Measurements from ENCODE around the gene AFF1.
A peak's percentile ranks its signal among the peaks of the same experiment; 100 is the strongest.
"Not testable (repeated sequence)": the region's sequence is repeated elsewhere in the genome, so short reads cannot be mapped to it uniquely, and the experiment has no call there.

Gene AFF1

GRCh38 chr4:87118826-87119225 lies 184.0 kb downstream of the AFF1 start:
- no peak for DNase-seq

- no peak for DNase-seq
Observed at GRCh38 chr4:87120010-87120409, 185.2 kb downstream of the AFF1 start.

- DNase-seq, result no peak
Observed at GRCh38 chr4:87120411-87121162, 185.8 kb downstream of the AFF1 start.

- no peak for DNase-seq
Observed at GRCh38 chr4:87121341-87122065, 186.7 kb downstream of the AFF1 start.

- peak; percentile 74 for DNase-seq
Observed at GRCh38 chr4:87122252-87122651, 187.4 kb downstream of the AFF1 start.

DNA sequence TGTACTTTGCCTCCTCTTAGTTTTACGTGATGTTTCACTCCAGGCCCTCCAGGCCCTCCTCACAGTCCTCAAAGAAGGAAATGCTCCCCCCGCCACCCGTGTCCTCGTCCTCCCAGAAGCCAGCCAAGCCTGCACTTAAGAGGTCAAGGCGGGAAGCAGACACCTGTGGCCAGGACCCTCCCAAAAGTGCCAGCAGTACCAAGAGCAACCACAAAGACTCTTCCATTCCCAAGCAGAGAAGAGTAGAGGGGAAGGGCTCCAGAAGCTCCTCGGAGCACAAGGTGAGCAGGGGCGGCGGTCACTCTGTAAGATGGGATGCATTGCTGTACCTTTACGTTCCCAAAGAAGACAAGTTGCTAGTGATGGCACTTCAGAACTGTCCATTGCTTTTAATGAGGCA lies 191.2 kb downstream of the AFF1 start:
- no peak for DNase-seq

- no peak for DNase-seq
Observed at GRCh38 chr4:87128006-87128705, 193.3 kb downstream of the AFF1 start.

DNA sequence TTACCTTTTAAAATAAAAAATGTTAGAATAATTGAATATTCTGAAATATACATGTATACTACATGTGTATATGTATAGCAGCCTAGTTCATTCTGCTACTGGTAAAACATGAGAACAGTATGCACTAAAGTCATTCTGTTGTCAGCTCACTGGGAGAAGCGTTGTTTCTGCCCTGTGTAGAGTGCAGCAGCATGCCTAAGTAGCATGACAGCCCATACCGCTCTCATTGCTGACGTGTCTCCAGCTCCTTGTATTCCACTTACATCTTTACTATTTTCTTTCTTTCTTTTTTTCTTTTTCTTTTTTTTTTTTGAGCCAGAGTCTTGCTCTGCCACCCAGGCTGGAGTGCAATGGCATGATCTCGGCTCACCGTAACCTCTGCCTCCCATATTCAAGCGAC lies 194.9 kb downstream of the AFF1 start:
- no peak for DNase-seq

DNA sequence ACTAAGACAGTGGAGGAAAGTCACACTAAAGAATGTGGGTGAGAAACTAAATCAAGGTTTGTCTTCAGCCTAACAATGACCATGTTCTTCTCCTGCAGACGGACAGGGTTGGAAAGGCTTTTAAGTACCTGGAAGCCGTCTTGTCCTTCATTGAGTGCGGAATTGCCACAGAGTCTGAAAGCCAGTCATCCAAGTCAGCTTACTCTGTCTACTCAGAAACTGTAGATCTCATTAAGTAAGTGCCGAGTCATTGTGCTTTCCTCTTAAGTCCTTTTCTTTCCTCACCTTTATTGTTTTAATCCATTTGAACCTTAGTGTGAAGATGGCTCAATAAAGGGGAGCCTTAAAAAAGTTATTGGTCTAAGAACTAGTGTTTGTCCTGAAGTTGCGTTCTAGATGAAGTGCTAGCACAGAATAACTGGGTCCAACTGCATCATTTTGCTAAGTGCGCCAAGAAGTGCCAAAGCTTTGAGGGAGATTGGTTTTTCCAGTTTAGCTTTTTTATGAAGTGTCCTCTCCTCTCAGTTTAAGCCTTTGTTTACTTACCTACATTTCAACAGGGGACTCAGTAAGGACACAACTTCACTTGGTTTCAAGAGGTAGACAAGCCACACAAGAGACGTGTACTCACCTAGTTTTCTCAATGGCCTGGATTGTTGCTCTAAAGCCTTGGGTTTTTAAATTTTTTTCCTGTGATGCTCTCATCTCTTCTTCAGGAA lies 196.3 kb downstream of the AFF1 start:
- no peak for DNase-seq

DNA sequence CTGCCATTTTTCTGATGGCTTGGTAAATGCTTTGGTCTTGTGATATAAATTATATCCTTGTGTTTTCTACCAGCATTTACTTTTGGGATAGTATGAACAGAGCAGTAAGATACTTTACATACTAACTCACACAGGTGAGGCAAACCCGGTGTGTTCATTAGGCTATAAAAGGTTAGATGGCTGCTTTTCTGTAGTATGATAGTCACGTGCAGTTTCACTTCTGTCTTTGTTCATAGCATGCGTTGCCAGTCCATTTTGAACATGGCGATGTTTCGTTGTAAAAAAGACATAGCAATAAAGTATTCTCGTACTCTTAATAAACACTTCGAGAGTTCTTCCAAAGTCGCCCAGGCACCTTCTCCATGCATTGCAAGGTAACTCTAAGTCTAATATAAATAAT lies 197.2 kb downstream of the AFF1 start:
- DNase-seq, result no peak

- DNase-seq, result no peak
Observed at GRCh38 chr4:87133183-87133582, 198.4 kb downstream of the AFF1 start.

- no peak for DNase-seq
Observed at GRCh38 chr4:87134122-87134521, 199.3 kb downstream of the AFF1 start.

DNA sequence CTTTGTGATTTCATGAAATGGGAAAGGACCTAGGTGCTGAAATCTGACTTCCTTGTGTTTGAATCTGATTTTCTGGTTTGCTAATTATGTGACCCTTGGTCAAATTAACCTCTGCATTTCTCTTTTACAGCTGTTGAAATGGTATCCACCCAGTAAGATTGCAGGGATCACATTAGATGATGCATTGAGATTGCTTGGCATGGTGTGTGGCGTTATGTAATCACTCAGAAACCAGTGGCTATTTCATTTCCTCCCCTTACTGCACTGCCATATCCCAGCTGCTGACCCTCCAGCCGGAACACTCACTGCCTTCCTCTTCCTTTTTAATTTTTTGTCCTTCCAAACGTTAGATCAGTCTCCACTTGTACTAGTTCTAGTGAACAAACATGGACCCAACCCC lies 206.6 kb downstream of the AFF1 start:
- peak; percentile 19 for DNase-seq

DNA sequence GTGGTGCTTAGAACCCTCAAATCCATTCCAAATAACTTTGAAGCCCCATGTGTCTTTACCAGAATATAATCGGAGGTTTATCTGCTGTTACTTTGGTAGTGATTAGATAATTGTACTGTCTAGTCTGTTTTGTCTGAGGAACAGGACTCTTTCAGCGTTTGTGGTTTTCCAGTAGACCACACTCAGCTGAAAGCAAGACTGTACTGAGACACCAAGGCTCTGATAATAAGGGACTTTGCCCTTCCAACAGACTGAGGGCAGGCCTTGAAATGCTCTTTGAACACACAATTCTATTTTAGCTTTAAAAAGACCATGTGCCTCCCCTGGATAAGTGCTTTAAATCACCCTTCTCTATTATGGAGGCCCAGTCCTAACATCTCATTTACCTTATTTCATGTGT lies 209.5 kb downstream of the AFF1 start:
- DNase-seq, result no peak

DNA sequence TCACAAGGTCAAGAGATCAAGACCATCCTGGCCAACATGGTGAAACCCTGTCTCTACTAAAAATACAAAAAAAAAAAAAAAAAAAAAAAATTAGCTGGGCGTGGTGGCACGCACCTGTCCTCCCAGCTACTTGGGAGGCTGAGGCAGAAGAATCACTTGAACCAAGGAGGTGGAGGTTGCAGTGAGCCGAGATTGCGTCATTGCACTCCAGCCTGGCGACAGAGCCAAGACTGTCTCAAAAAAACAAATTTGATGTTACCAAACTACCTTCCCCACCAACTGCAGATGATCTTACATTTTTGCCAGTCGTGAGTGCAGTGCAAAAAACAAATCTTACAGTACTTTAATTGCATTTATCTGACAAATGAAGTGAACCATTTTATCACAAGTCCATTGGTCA lies 211.1 kb downstream of the AFF1 start:
- DNase-seq, result not testable (repeated sequence)

DNA sequence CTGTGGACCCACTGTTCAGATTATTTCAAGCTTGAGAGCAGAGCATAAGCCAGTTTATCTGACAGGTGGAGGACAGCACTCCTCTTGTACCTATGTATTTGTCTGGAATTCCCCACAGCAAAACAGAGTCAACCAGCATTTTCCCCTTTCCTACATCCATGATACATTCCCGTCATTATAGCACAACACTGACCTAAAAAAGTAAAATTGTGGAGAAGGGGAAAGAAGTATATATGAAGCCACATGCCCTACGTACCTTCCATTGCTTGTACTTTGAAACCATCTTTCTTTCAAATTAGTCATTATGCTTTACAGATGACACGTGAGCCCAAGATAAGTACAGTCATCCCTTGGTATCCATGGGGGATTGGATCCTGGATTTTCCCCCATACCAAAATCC lies 212.3 kb downstream of the AFF1 start:
- DNase-seq, result no peak

GRCh38 chr4:87150498-87151261 lies 215.9 kb downstream of the AFF1 start:
- peak; percentile 37 for DNase-seq

- no peak for DNase-seq
Observed at GRCh38 chr4:87151730-87152129, 216.9 kb downstream of the AFF1 start.

DNA sequence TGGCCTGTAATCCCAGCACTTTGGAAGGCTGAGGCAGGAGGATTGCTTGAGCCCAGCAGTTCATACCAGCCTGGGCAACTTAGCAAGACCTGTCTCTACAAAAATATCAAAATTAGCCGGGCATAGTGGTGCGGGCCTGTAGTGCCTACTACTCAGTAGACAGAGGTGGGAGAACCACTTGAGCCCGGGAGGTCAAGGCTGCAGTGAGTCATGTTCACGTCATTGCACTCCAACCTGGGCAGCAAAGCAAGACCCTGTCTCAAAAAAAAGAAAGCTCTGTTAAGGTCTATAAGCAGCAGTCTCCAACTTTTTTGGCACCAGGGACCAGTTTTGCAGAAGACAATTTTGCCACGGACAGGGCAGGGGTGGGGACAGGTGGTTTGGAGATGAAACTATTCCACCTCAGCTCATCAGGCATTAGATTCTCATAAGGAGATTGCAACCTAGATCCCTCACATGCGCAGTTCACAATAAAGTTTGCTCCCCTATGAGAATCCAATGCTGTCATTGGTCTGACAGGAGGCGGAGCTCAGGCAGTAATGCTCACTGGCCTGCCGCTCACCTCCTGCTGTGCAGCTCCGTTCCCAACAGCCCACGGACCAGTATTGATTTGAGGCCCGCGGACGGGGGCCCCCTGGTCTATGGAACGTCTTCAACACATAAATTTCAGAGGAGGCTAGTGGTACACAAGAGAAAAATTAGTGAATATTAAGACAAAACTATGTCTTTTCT lies 217.7 kb downstream of the AFF1 start:
- no peak for DNase-seq

DNA sequence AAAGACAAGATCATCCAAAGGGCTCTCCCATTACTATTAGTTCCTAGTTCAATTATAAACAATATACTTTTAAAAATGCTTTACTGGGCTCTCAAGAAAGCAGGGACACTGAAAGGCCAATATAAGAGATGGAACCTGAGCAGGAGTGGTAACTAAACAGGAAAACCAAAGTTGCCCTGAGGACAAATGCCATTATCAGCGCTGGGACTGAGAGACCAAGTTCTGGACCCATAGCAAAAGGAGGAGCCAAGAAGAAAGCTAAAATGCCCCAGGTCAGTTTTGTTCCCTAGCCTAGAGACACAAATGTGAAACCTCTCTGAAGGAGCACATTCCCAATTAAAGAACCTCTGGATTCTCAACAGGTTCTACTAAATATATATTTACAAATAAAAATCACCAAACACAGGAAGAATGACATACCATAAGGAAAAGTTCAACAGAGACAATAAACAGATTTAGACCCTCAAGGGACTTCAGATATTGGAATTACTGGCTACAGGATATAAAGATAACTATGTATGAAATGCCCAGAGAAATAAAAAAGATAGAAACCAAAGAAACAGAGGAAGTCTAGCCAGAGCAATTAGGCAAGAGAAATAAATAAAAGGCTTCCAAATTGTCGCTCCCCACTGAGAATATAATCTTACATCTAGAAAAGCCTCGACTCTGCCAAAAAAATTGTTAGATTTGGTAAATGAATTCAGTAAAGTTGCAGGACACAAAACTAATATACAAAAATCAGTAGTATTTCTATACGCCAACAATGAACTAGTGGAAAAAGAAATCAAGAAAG lies 218.5 kb downstream of the AFF1 start:
- no peak for DNase-seq

DNA sequence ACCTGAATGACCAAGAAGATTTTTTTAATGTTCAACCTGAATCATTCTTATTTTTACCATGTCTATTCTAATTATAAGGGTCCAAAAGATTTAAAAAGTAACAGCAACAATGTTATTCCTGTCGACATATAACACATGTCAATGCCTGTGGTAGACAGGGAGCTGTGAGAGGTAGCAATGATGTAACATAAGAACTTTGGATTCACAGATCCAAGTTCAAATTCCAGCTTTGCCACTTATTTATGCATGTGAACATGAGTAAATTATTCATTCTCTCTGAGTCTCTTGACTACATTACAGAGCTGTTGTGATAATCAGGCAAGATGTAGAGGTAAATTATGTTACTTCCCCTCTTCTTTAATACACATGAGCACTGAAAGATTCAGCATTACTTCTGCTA lies 231.1 kb downstream of the AFF1 start:
- no peak for DNase-seq
